GM19240 (cell line): ENCODE data around the gene C22orf39.

Source experiments
- DNase-seq: peaks from one replicate; pipeline ENCODE4 v3.0.0; 2011; ENCODE audit warnings: low spot score; ENCODE audit not compliant: insufficient read length

Gene C22orf39

GRCh38 chr22:19400881-19401280 lies 46.6 kb downstream of the C22orf39 start:
- DNase-seq: no peak

- DNase-seq: no peak
These were observed 48.9 kb downstream of the C22orf39 start for GRCh38 chr22:19398652-19399051.

DNA sequence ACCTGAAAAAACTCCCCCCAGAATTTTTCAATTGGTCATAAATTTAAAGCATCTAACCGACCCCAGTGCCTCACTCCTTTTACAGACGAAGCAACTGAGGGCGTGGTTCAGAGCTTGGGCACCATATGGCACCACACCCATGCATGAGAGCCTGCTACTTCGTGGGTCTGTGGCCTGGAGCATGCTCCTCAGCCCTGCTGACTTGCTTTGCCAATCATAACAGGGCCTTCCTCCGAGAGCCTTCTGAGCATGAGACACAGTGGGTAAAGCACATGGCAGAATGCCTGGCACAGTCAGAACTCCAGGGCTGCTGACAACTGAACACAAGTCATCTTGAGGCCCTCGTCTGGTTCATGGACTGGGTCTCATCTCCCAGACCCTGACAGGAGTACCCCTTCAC lies 49.3 kb downstream of the C22orf39 start:
- DNase-seq: no peak

GRCh38 chr22:19397734-19398104 lies 49.8 kb downstream of the C22orf39 start:
- no peak for DNase-seq

DNA sequence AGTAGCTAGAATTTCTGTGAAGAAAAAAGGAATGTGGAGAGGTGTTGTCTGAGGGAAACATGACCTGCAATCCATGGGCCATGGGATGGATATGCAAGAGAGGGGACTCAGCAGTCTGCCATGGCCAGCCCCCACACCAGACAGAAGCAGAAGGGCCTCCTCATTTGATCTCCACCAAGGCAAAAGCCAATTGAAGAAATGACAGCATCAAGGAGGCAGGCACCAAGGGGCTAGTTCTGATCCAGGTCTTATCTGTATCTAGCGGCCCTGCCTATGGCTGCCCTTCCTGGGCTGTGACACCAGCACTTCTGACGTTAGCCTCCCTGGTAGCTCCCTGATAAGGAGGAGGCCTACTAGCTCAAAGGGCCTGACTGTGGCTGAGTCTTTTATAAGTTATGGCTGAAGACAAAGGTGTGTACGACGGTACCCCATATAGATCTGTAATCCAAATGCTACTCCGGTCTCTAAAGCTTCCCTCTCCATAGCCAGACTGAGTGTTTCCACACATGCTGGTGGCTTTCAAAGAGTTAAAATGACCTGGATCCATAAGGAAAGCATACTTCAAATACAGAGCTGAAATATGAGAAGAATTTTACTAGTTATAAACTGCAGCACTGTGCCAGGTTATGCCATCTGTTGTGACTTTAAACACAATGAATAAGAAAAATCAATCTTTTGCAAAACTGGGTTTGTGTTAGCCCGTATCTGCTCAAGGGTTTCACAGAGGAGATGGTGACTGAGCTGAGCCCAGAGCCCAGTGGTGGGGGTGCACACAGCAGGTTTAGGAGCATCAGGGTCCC lies 50.4 kb downstream of the C22orf39 start:
- DNase-seq: no peak

GRCh38 chr22:19396561-19396933 lies 51.0 kb downstream of the C22orf39 start:
- no peak for DNase-seq

DNA sequence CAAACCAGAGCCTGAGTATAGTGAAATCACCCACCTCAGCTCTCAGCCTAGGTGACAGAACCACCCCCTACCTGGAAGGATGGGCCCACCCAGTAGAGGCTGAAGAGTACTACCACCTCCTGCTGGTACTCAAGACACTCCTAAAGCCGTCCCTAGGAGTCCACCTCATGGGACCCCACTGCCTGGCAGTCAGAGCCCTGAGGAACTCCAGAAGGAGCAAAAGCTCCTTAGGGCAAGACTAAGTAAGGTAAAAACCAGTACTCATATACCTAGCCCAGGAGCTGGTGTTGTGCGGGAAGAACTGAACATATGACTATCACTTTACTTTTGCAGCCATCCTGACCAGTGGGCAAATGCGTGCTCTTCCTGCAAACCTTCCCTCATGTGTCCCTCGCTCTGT lies 52.2 kb downstream of the C22orf39 start:
- DNase-seq: no peak

DNA sequence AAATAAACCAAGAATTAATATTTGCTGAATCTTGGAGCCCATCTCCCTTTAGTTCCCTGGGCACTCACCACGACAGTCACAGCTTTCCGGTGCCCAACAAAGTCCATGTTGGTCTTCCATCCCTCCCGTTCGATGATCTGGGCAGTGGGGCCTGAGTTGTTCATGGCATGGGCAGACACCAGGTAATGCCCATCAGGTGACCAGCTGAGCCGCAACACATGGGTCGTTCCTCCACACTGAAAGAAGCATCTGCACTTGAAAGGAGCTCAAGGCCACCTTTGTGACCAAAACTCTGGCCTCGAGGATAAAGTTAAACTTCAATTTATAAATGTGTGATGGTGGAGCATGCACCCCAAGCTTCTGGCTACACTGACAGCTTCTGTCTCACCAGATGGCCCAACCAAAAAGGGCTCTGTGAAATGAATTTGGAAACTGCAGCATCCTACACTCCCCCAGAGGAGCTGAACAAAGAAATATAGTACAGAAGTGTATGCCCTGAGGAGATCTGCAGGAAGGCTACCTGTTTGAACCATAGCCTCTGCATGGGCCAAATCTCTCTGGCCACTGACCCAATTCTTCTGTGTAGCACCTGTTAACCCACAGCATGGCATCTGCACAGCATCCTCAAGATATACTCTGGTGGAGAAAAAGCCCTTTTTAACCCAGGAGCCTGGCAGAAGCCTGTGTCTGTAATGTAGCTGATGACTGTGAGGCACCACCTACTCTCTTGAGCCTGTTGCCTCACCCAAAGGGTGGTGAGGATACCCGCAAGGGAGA lies 53.0 kb downstream of the C22orf39 start:
- no peak for DNase-seq

- DNase-seq: no peak
These were observed 53.8 kb downstream of the C22orf39 start for GRCh38 chr22:19393704-19394103.
